DND-41 (cell line): ENCODE results near the gene HNRNPA0.

Experiments
- ATAC-seq: fragments of 200-7000 bp; cut with Tn5 transposase; 3 replicates; pipeline ENCODE4 v1.9.1; 2021; ENCODE audit warnings: low read depth; ENCODE audit not compliant: insufficient read depth
- DNase-seq: peaks from one replicate; pipeline ENCODE4 v3.0.0-alpha.2; 2020
- H2AFZ ChIP-seq: 2 replicates; pipeline ENCODE4 v1.6.0; 2012; ENCODE audit warnings: low read depth, low read length
- H3K27ac ChIP-seq: 2 replicates; pipeline ENCODE4 v1.5.1; 2012; ENCODE audit warnings: low read length, inconsistent platforms
- H3K27me3 ChIP-seq: fragments of 200-600 bp; sonication (generic); 2 replicates; pipeline ENCODE4 v1.6.0; 2012; ENCODE audit warnings: low read length, mild to moderate bottlenecking, inconsistent platforms; ENCODE audit not compliant: insufficient read depth, poor library complexity
- H3K36me3 ChIP-seq: 2 replicates; pipeline ENCODE4 v1.5.1; 2012; ENCODE audit warnings: low read length, inconsistent platforms; ENCODE audit not compliant: insufficient read depth
- H3K4me1 ChIP-seq: 2 replicates; pipeline ENCODE4 v1.5.1; 2012; ENCODE audit warnings: mild to moderate bottlenecking, low read length; ENCODE audit not compliant: insufficient read depth
- H3K4me2 ChIP-seq: 2 replicates; pipeline ENCODE4 v1.6.0; 2012; ENCODE audit warnings: mild to moderate bottlenecking, moderate library complexity, low read length, inconsistent platforms; ENCODE audit not compliant: insufficient read depth
- H3K4me3 ChIP-seq, 2 experiments: fragments of 200-600 bp in 1 of 2; shearing (Covaris generic) in 1 of 2; 2 replicates each; pipeline ENCODE4 v1.5.1; 2012 to 2016; ENCODE audit warnings: inconsistent platforms in 2 of 2, low read length in 2 of 2, mild to moderate bottlenecking in 2 of 2, low read depth in 1 of 2, moderate library complexity in 1 of 2
- H3K79me2 ChIP-seq: 2 replicates; pipeline ENCODE4 v1.6.0; 2012; ENCODE audit warnings: low read length, inconsistent platforms; ENCODE audit not compliant: insufficient read depth
- H3K9ac ChIP-seq: 2 replicates; pipeline ENCODE4 v1.6.0; 2012; ENCODE audit warnings: low read depth, mild to moderate bottlenecking, inconsistent platforms, low read length, moderate library complexity
- H3K9me3 ChIP-seq: 2 replicates; pipeline ENCODE4 v1.5.1; 2012; ENCODE audit warnings: low read length, moderate library complexity, mild to moderate bottlenecking, inconsistent platforms; ENCODE audit not compliant: insufficient read depth, severe bottlenecking
- H4K20me1 ChIP-seq: 2 replicates; pipeline ENCODE4 v1.6.0; 2012; ENCODE audit warnings: low read length; ENCODE audit not compliant: insufficient read depth
- CTCF ChIP-seq: IDR thresholded peaks from 2 replicates; pipeline ENCODE4 v1.5.1; 2012; ENCODE audit warnings: borderline replicate concordance, low read length, moderate library complexity, mild to moderate bottlenecking; ENCODE audit not compliant: poor library complexity, severe bottlenecking; ENCODE audit errors: extremely low read depth
- EZH2 ChIP-seq: IDR thresholded peaks from 3 replicates; pipeline ENCODE4 v1.6.1; 2012; ENCODE audit warnings: borderline replicate concordance, low read depth, mild to moderate bottlenecking, moderate library complexity, low read length, inconsistent platforms; ENCODE audit not compliant: severe bottlenecking

HNRNPA0 gene

GRCh38 chr5:137733922-137734321 lies 20.2 kb downstream of the HNRNPA0 start:
- H3K4me2 ChIP-seq, result peak overlapping the region; percentile 67
- ATAC-seq, result no peak

GRCh38 chr5:137733006-137733405 lies 21.2 kb downstream of the HNRNPA0 start:
- H3K36me3 ChIP-seq, result no peaks in the 10 kb centered on the region
- no peak overlapping the region for H2AFZ ChIP-seq
- H3K4me1 ChIP-seq, result peaks cover 27% of the 10 kb centered on the region
- DNase-seq (no peak), ATAC-seq (no peak)
- no peak for TF ChIP-seq EZH2
- no peak for TF ChIP-seq CTCF
- H3K9ac ChIP-seq, result no peak overlapping the region
- peaks cover 5% of the 10 kb centered on the region; the same call in 1 of the 2 replicates for H3K79me2 ChIP-seq
- no peak overlapping the region for H3K27ac ChIP-seq
- H3K4me3 ChIP-seq, result no peak overlapping the region
- no peak overlapping the region for H3K4me2 ChIP-seq
- peaks cover 6% of the 10 kb centered on the region for H3K27me3 ChIP-seq
- no peaks in the 10 kb centered on the region for H3K9me3 ChIP-seq
- H4K20me1 ChIP-seq, result no peaks in the 10 kb centered on the region

More at GRCh38 chr5:137733922-137734321, 20.2 kb downstream of the HNRNPA0 start:
- no peaks in the 10 kb centered on the region for H3K36me3 ChIP-seq
- H4K20me1 ChIP-seq, result no peaks in the 10 kb centered on the region
- no peak overlapping the region for H3K27ac ChIP-seq
- H3K4me1 ChIP-seq, result peaks cover 27% of the 10 kb centered on the region
- peaks cover 5% of the 10 kb centered on the region; the same call in 1 of the 2 replicates for H3K79me2 ChIP-seq
- peaks cover 6% of the 10 kb centered on the region for H3K27me3 ChIP-seq
- DNase-seq, result no peak
- H2AFZ ChIP-seq, result no peak overlapping the region
- peak overlapping the region; percentile 59 for H3K9ac ChIP-seq
- no peak for TF ChIP-seq EZH2
- no peak for TF ChIP-seq CTCF
- no peaks in the 10 kb centered on the region for H3K9me3 ChIP-seq
- peak overlapping the region in 1 of 2 experiments; percentile 81; a peak in 2 of 4 replicates for H3K4me3 ChIP-seq

GRCh38 chr5:137731176-137731575 lies 23.0 kb downstream of the HNRNPA0 start:
- Histone ChIP-seq H2AFZ (no peak overlapping the region), H3K9me3 (no peaks in the 10 kb centered on the region), H3K36me3 (no peaks in the 10 kb centered on the region), H3K4me3 (no peak overlapping the region), H3K79me2 (peaks cover 5% of the 10 kb centered on the region; the same call in 1 of the 2 replicates), H4K20me1 (no peaks in the 10 kb centered on the region), H3K9ac (no peak overlapping the region), H3K27ac (no peak overlapping the region), H3K4me2 (no peak overlapping the region), H3K27me3 (peaks cover 6% of the 10 kb centered on the region), H3K4me1 (peaks cover 25% of the 10 kb centered on the region)
- no peak for TF ChIP-seq CTCF
- no peak for TF ChIP-seq EZH2
- no peak for DNase-seq
- no peak for ATAC-seq
